Activated CD4-positive, alpha-beta T cell treated with anti-CD3 and anti-CD28 coated beads, Interleukin-2, amount 10 ng/mL, durations not matched to agents 24 days and 14 days (primary cell): ENCODE data around the gene BCAT1. TPM values are rescaled to one million over a fixed set of nuclear protein-coding genes. Genes with fewer than 3 reads are reported as not detected.

ENCODE experiments used
- total RNA-seq: library from RNA; stranded (reverse); gene quantifications from 2 replicates; pipeline ENCODE4 v1.2.3, GENCODE V29; 2022

BCAT1 gene
- total RNA-seq, 1 donor from 2014 or later = 49.7 TPM

Other genes with a start within 250 kb of the BCAT1 start
- not detected in 2 replicates for gene DNAI7, start 246.1 kb upstream of the BCAT1 start, total RNA-seq
- gene ETFRF1, start 246.1 kb upstream of the BCAT1 start, total RNA-seq = 9.9 TPM in 2 replicates